Adrenal gland (tissue), 5 donors: ENCODE measurements around the gene AACS.

Source experiments
- CTCF ChIP-seq, 6 experiments: fragments of 450-650 bp in 4 of 6; fragments of 200-600 bp in 2 of 6; sonication (generic) in 1 of 6; IDR thresholded peaks; 1 replicate in 5 of 6; 2 replicates in 1 of 6; pipeline versions ENCODE4 v1.5.1 to v1.8.0; 2016 to 2021; ENCODE audit warnings: antibody characterized with exemption in 6 of 6, mild to moderate bottlenecking in 2 of 6, moderate library complexity in 1 of 6
- POLR2A ChIP-seq, 2 donors: fragments of 450-650 bp; IDR thresholded peaks; one replicate each; pipeline ENCODE4 v1.6.1; 2017; ENCODE audit warnings: antibody characterized with exemption in 2 of 2, mild to moderate bottlenecking in 2 of 2, moderate library complexity in 1 of 2
- donor health status: DM: no; HTN: no; CAD: no.

GRCh38 chr12:125023065-125023464 is 42.2 kb upstream of the AACS start:
- TF ChIP-seq CTCF (IDR thresholded peaks at IDR 0.05): no peak
- TF ChIP-seq POLR2A (IDR thresholded peaks at IDR 0.05): no peak
